Uterus (tissue), 2 donors: Measurements from ENCODE around the gene CNTN2.

Experiments
- POLR2A ChIP-seq, 2 donors: fragments of 450-650 bp; IDR thresholded peaks; one replicate each; pipeline ENCODE4 v1.6.1; 2016; ENCODE audit warnings: antibody characterized with exemption in 2 of 2, mild to moderate bottlenecking in 1 of 2, moderate library complexity in 1 of 2
- TF ChIP-seq, protein P1 (sequence below), 4 experiments: fragments of 200-600 bp in 2 of 4; fragments of 450-650 bp in 2 of 4; sonication (generic) in 2 of 4; IDR thresholded peaks; one replicate each; pipeline ENCODE4 v1.5.1; 2016 to 2019; ENCODE audit warnings: antibody characterized with exemption in 4 of 4, mild to moderate bottlenecking in 2 of 4, moderate library complexity in 1 of 4

DNA sequence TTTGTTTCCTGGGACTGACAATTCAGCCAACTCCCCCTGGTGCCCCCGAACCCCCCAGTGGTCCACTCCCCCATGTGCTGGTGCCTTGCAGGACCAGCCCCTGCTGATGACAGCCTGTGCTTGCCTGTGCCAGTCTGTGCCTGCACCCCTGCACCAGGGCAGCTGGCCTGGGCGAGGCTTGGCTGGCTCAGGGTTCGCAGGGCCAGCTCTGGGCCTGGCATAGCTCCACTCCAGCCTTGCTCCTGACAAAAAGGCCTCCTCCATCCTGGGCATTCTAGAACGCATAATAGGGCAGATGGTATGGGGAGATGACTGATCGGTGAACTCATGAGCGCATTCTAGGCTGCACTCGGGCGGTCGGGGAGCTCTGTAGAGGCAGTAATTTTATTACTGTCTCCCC lies 5.4 kb downstream of the CNTN2 start:
- TF ChIP-seq POLR2A (IDR thresholded peaks at IDR 0.05): no peak
- TF ChIP-seq, protein P1, sequence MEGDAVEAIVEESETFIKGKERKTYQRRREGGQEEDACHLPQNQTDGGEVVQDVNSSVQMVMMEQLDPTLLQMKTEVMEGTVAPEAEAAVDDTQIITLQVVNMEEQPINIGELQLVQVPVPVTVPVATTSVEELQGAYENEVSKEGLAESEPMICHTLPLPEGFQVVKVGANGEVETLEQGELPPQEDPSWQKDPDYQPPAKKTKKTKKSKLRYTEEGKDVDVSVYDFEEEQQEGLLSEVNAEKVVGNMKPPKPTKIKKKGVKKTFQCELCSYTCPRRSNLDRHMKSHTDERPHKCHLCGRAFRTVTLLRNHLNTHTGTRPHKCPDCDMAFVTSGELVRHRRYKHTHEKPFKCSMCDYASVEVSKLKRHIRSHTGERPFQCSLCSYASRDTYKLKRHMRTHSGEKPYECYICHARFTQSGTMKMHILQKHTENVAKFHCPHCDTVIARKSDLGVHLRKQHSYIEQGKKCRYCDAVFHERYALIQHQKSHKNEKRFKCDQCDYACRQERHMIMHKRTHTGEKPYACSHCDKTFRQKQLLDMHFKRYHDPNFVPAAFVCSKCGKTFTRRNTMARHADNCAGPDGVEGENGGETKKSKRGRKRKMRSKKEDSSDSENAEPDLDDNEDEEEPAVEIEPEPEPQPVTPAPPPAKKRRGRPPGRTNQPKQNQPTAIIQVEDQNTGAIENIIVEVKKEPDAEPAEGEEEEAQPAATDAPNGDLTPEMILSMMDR (IDR thresholded peaks at IDR 0.05): no peak
